Measurements from ENCODE around the gene IGDCC3. TPM values are rescaled to one million over a fixed set of nuclear protein-coding genes. Genes with fewer than 3 reads are reported as not detected.

Gene IGDCC3
- total RNA-seq, 4 donors from 2014 or later = not detected

GRCh38 chr15:65365229-65365628 lies 12.6 kb downstream of the IGDCC3 start:
- Histone ChIP-seq H3K27me3 (peaks cover 6% of the 10 kb centered on the region), H3K4me1 (no peaks in the 10 kb centered on the region), H3K27ac (no peak overlapping the region), H3K9me3 (no peaks in the 10 kb centered on the region), H3K4me3 (no peak overlapping the region), H3K36me3 (no peaks in the 10 kb centered on the region)
- TF ChIP-seq POLR2AphosphoS5 (IDR thresholded peaks at IDR 0.05) (no peak), EP300 (IDR thresholded peaks at IDR 0.05) (no peak), CTCF (IDR thresholded peaks at IDR 0.05) (no peak), POLR2A (IDR thresholded peaks at IDR 0.05) (no peak)
- DNase-seq (ENCODE audit: low spot score in 2 of 2) = no peak
- WGBS = 69% methylated on average over 2 of the region's 2 CpGs

DNA sequence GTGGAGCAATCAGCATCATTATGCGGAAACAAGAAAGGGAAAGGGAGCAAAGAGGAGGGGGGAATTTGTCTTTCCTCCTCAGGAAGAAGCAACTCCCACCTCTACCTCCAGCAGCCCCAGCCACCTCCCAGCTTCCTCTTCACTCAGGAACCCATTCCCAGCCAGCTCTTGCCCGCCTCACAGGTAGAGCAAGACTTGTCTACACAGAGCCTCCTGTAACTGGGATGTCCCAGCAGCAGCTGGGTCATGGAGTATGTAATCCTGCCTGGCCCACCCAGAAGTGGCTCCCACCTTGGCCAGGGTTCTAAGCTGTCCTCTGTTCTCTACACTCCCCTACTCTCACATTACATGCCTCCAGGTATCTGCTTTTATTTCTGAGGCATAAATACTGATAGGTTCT lies 14.0 kb downstream of the IGDCC3 start:
- TF ChIP-seq POLR2A (IDR thresholded peaks at IDR 0.05) = no peak
- no peak for TF ChIP-seq POLR2AphosphoS5 (IDR thresholded peaks at IDR 0.05)
- no peak for TF ChIP-seq EP300 (IDR thresholded peaks at IDR 0.05)
- TF ChIP-seq CTCF (IDR thresholded peaks at IDR 0.05) = no peak
- Histone ChIP-seq H3K9me3 (no peaks in the 10 kb centered on the region), H3K4me1 (no peaks in the 10 kb centered on the region), H3K36me3 (no peaks in the 10 kb centered on the region), H3K27me3 (peaks cover 6% of the 10 kb centered on the region), H3K4me3 (no peak overlapping the region), H3K27ac (no peak overlapping the region)
- 69% methylated on average over 2 of the region's 2 CpGs for WGBS
- DNase-seq (ENCODE audit: low spot score in 2 of 2) = no peak

DNA sequence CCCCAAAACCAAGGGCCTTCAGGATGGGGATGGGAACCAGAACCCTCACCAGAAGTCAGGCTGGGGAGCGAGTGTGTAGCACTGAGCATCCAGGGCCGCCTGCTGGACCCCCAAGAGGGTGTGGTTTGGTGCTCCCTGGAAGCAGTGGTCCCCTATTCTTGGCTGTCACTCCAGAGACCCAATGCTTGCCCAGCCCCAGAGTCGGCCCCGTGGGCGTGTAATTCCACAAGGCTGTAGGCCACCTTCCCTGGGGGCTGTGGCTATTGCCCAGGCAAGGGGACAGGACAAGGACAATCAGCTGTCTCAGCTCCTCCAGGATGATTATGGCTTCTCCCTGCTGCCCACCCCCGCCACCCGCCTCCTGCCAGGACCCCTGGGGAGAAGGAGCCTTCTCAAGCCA lies 14.5 kb downstream of the IGDCC3 start:
- no peak for TF ChIP-seq CTCF (IDR thresholded peaks at IDR 0.05)
- Histone ChIP-seq H3K36me3 (no peaks in the 10 kb centered on the region), H3K4me1 (no peaks in the 10 kb centered on the region), H3K4me3 (no peak overlapping the region), H3K27ac (no peak overlapping the region), H3K27me3 (peaks cover 6% of the 10 kb centered on the region), H3K9me3 (no peaks in the 10 kb centered on the region)
- 82% methylated on average over 7 of the region's 7 CpGs for WGBS
- DNase-seq (ENCODE audit: low spot score in 2 of 2) = no peak

DNA sequence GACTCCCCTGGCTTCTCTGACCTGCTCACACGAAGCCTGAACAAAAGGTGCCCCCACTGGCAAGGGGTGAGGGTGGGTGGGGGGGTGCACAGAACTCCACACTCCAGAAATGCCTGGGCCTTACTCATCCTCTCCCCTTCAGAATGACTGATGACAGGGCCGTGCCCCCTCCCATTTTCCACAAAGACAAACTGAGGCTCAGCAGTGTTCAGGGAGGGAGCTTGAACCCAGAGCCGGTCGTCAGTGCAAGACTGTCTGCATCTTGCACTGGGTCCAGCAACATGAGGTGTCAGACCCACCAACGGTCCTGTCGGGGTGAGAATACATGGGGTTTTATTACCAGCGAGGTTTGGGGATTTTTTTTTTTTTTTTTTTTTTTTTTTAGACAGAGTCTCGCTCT lies 15.3 kb downstream of the IGDCC3 start:
- DNase-seq (ENCODE audit: low spot score in 2 of 2) = no peak
- 87% methylated on average over 7 of the region's 8 CpGs for WGBS
- Histone ChIP-seq H3K27ac (no peak overlapping the region), H3K27me3 (peaks cover 6% of the 10 kb centered on the region), H3K4me1 (no peaks in the 10 kb centered on the region), H3K4me3 (no peak overlapping the region), H3K36me3 (no peaks in the 10 kb centered on the region), H3K9me3 (no peaks in the 10 kb centered on the region)
- no peak for TF ChIP-seq POLR2AphosphoS5 (IDR thresholded peaks at IDR 0.05)
- TF ChIP-seq CTCF (IDR thresholded peaks at IDR 0.05) = no peak
- TF ChIP-seq POLR2A (IDR thresholded peaks at IDR 0.05) = no peak
- no peak for TF ChIP-seq EP300 (IDR thresholded peaks at IDR 0.05)

DNA sequence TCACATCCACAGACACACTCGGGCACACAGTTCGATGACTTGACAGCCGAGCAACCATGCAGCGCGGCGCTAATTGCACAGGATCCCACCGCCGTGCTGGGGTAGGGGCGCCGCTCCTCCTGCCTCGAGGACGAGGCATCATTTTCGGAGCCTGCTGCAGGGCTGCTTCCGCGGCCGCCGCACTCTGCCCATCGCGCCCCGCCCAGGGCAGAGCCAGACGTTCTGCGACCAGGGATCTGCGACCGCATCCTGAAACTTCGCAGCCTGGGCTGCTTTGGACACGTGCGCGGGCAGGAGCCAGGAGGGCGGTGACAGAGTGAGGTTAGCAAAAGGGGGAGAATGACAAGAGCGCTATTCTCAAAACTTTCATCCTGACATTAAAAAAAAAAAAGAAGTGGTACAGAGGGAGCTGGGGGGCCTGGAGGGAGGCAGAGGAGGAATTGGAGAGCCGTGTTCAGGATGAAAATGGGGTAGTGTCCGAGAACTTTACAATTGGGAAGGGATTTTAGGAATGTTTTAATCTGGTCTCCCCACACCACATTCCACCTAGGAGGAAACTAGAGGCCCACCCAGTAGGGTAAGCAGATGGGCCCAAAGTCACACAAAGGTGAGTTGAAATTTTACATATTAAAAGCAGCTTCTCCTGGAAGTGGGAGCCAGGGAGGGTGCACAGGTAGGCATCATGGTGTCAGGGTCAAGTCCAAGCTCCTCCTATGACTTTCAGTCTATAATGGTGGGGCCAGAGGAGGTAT lies 15.9 kb downstream of the IGDCC3 start:
- TF ChIP-seq POLR2A (IDR thresholded peaks at IDR 0.05) (no peak), EP300 (IDR thresholded peaks at IDR 0.05) (no peak), POLR2AphosphoS5 (IDR thresholded peaks at IDR 0.05) (no peak), CTCF (IDR thresholded peaks at IDR 0.05) (no peak)
- H3K27me3 ChIP-seq = peaks cover 6% of the 10 kb centered on the region
- no peaks in the 10 kb centered on the region for H3K4me1 ChIP-seq
- no peaks in the 10 kb centered on the region for H3K9me3 ChIP-seq
- H3K36me3 ChIP-seq = no peaks in the 10 kb centered on the region
- DNase-seq (ENCODE audit: low spot score in 2 of 2) = no peak
- WGBS = 74% methylated on average over 27 of the region's 32 CpGs
- H3K4me3 ChIP-seq = no peak overlapping the region
- no peak overlapping the region for H3K27ac ChIP-seq

Measured in suprapubic skin (tissue), 4 donors.